ENCODE data around the gene KXD1. TPM values are rescaled to one million over a fixed set of nuclear protein-coding genes. Genes with fewer than 3 reads are reported as not detected.
"Not testable (repeated sequence)": the region's sequence is repeated elsewhere in the genome, so short reads cannot be mapped to it uniquely, and the experiment has no call there.

Gene KXD1
- polyA plus RNA-seq, 2 of the 4 experiments (the other 2 are of a cell fraction) = 62.8 to 83.9 TPM

DNA sequence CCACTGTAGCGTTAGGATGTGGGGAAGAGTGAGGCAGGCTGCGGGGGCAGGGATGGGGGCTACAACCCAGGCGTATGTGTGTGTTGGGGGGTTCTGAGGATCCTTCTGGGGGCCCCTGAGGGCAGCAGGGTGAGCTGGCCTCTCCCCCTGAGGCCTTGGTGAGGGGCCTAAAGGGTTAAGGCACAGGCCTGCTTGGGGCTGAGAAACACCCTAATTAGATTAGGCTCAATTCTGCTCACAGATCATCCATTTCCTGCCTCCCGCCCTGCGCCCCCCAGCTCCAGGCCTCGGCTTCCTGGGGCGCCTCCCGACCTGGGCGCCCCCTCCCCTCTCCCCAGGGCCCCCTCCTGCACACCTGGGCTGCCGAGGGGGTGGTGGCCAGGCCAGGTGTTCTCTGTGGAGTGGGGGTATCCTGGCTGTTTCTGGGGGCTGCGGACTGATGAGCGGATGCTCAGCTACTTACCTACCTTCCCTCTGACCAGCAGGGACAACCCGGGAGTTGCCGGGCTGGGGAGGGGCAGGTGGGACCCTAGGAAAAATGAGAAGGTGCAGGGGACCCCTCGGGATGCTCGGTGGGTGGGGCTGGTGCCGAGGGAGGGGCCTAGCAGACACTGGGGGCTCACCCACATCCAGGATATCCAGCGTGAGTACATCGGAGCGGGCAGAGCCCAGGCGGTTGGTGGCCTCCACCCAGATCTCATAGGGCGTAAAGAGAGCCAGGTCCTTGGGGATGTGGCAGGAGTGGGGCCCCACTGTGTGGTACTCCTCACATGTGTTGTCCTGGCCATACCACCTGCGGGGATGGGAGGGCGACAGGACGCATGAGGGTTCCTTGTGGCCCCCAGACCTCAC is 40.4 kb downstream of the KXD1 start:
- FAIRE-seq (no peak), DNase-seq (ENCODE audit: low read depth in 1 of 2, low spot score in 1 of 2) (no peak), ATAC-seq (no peak)
- Histone ChIP-seq H3K4me1 (peaks cover 4% of the 10 kb centered on the region; the same call in 1 of the 3 replicates), H3K4me2 (no peak overlapping the region), H3K27ac (no peak overlapping the region), H3K4me3 (no peak overlapping the region), H3K9me3 (no peaks in the 10 kb centered on the region)
- WGBS (ENCODE audit: missing lambda C conversion rate) = 56% methylated on average over 14 of the region's 25 CpGs
- TF ChIP-seq POLR2A (IDR thresholded peaks at IDR 0.05; ENCODE audit: low read length) (no peak), HOXB5 (CRISPR knock-in tag; IDR thresholded peaks at IDR 0.05) (no peak), FOSB (CRISPR knock-in tag; IDR thresholded peaks at IDR 0.05) (no peak), PHF8 (IDR thresholded peaks at IDR 0.05; ENCODE audit: borderline replicate concordance, low read depth) (no peak), ZFP36 (IDR thresholded peaks at IDR 0.05; ENCODE audit: borderline replicate concordance, partially characterized antibody) (no peak), BHLHE40 (IDR thresholded peaks at IDR 0.05; ENCODE audit: low read depth, low read length) (no peak), MYC (IDR thresholded peaks at IDR 0.05; ENCODE audit: borderline replicate concordance, low read length) (no peak), SMC3 (IDR thresholded peaks at IDR 0.05) (no peak), NPAS2 (CRISPR knock-in tag; IDR thresholded peaks at IDR 0.05; ENCODE audit: borderline replicate concordance) (no peak)
- TF ChIP-seq, protein P1, sequence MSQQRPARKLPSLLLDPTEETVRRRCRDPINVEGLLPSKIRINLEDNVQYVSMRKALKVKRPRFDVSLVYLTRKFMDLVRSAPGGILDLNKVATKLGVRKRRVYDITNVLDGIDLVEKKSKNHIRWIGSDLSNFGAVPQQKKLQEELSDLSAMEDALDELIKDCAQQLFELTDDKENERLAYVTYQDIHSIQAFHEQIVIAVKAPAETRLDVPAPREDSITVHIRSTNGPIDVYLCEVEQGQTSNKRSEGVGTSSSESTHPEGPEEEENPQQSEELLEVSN (IDR thresholded peaks at IDR 0.05; ENCODE audit: borderline replicate concordance, low read depth) = no peak
- TF ChIP-seq, protein P2, sequence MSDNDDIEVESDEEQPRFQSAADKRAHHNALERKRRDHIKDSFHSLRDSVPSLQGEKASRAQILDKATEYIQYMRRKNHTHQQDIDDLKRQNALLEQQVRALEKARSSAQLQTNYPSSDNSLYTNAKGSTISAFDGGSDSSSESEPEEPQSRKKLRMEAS (IDR thresholded peaks at IDR 0.05) = no peak
- ChIA-PET POLR2A (interaction anchor here (1.1 kb wide), 1 partner anchor 8 kb away, joined by 3 read pairs; no protein-coding TSS in a partner anchor), CTCF (interaction anchor here (1.2 to 3.8 kb wide), 2 partner anchors 249 to 268 kb away, joined by 3 to 13 read pairs; no protein-coding TSS in a partner anchor)

DNA sequence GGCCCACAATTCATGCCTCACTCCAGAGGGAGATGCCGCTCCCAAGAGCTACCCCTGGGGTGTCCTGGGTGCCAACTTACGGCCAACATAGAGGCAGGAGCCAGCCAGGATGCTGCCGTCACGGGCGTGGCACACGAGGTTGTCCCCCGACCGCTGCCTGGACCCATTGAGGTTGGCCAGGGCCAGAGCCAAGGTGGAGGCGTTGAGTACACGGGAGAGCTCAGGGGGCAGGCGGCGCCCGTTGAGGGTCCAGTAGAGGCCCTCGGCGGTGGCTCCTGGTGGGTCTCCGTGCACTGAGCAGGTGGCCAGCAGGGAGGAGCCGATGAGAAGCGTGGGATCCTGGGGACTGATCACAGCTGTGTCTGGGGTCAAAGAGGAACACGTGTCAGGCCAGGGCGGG is 41.8 kb downstream of the KXD1 start:
- Histone ChIP-seq H3K4me1 (no peaks in the 10 kb centered on the region), H3K4me3 (no peak overlapping the region), H3K27ac (no peak overlapping the region), H3K9me3 (no peaks in the 10 kb centered on the region), H3K4me2 (no peak overlapping the region)
- DNase-seq (ENCODE audit: low read depth in 1 of 2, low spot score in 1 of 2) = no peak
- TF ChIP-seq CBX8 (IDR thresholded peaks at IDR 0.05) = no peak
- no peak for TF ChIP-seq PHF8 (IDR thresholded peaks at IDR 0.05; ENCODE audit: borderline replicate concordance, low read depth)
- no peak for TF ChIP-seq RARB (CRISPR knock-in tag; IDR thresholded peaks at IDR 0.05)
- TF ChIP-seq, protein P2 (IDR thresholded peaks at IDR 0.05) = no peak
- FAIRE-seq = no peak
- 61% methylated on average over 7 of the region's 20 CpGs for WGBS (ENCODE audit: missing lambda C conversion rate)
- ChIA-PET POLR2A (no interaction called here), CTCF (interaction anchor here (0.6 to 3.8 kb wide), 5 partner anchors 9 to 248 kb away, joined by 3 to 13 read pairs (median 3); partner anchors contain the start of genes REX1BD and TMEM59L)
- no peak for ATAC-seq

DNA sequence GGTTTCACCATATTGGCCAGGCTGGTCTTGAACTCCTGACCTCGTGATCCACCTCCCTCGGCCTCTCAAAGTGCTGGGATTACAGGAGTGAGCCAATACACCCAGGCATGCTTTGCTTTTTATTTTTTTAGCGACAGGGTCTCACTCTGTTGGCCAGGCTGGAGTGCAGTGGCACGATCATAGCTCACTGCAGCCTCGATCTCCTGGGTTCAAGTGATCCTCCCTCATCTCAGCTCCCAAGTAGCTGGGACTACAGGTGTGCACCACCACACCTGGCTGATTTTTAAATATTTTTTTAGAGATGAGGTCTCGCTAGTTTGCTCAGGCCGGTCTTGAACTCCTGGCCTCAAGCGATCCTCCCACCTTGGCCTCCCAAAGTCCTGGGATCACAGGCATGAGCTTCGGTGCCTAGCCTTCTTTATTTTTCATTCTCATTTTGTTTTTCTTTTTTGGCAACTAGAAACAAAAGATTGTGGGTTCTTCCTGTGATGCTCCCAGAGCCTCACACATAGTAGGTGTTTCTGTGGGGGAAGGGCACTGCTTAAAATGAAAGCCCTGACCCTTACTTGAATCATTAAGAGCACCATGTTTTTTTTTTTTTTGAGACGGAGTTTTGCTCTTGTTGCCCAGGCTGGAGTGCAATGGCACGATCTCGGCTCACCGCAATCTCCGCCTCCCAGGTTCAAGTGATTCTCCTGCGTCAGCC is 43.2 kb downstream of the KXD1 start:
- DNase-seq (ENCODE audit: low read depth in 1 of 2, low spot score in 1 of 2); H3K4me1 ChIP-seq; ATAC-seq; H3K4me2 ChIP-seq; FAIRE-seq; POLR2A ChIA-PET; H3K27ac ChIP-seq; H3K4me3 ChIP-seq; H3K9me3 ChIP-seq: not testable (repeated sequence)
- WGBS (ENCODE audit: missing lambda C conversion rate) = 86% methylated on average over 15 of the region's 15 CpGs
- CTCF ChIA-PET = interaction anchor here (3.8 kb wide), 1 partner anchor 246 kb away, joined by 13 read pairs; no protein-coding TSS in a partner anchor

DNA sequence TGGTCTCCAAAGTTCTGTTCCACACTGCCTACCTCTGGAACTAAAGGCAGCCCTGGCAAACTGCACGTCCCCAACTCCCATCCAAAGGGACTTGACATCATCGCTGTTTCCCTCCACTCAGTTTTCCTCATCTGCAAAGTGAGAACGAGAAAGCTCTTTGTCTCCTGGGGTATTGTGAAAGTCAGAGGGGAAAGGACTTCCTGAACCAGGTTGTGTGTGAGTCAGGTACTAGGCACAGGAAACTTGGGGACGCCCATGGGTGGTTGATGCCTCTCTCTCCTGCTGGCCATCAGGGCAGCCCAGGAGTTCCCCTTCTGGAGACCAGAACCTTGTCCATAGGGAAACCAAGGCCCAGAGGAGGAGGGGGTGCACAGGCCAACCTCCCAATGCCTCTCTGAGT is 44.2 kb downstream of the KXD1 start:
- WGBS (ENCODE audit: missing lambda C conversion rate) = 92% methylated on average over 4 of the region's 4 CpGs
- H3K4me2 ChIP-seq = no peak overlapping the region
- H3K4me3 ChIP-seq = no peak overlapping the region
- H3K27ac ChIP-seq = no peak overlapping the region
- no peak for ATAC-seq
- CTCF ChIA-PET = interaction anchor here (1.5 kb wide), 1 partner anchor 139 kb away, joined by 4 read pairs; no protein-coding TSS in a partner anchor
- no peak for FAIRE-seq
- TF ChIP-seq KDM5A (IDR thresholded peaks at IDR 0.05) (no peak), EHMT2 (IDR thresholded peaks at IDR 0.05; ENCODE audit: low read depth) (no peak), ZC3H11A (IDR thresholded peaks at IDR 0.05) (no peak), HEYL (CRISPR knock-in tag; IDR thresholded peaks at IDR 0.05) (no peak), BHLHE40 (IDR thresholded peaks at IDR 0.05; ENCODE audit: low read depth, low read length) (no peak)
- TF ChIP-seq, protein P3, sequence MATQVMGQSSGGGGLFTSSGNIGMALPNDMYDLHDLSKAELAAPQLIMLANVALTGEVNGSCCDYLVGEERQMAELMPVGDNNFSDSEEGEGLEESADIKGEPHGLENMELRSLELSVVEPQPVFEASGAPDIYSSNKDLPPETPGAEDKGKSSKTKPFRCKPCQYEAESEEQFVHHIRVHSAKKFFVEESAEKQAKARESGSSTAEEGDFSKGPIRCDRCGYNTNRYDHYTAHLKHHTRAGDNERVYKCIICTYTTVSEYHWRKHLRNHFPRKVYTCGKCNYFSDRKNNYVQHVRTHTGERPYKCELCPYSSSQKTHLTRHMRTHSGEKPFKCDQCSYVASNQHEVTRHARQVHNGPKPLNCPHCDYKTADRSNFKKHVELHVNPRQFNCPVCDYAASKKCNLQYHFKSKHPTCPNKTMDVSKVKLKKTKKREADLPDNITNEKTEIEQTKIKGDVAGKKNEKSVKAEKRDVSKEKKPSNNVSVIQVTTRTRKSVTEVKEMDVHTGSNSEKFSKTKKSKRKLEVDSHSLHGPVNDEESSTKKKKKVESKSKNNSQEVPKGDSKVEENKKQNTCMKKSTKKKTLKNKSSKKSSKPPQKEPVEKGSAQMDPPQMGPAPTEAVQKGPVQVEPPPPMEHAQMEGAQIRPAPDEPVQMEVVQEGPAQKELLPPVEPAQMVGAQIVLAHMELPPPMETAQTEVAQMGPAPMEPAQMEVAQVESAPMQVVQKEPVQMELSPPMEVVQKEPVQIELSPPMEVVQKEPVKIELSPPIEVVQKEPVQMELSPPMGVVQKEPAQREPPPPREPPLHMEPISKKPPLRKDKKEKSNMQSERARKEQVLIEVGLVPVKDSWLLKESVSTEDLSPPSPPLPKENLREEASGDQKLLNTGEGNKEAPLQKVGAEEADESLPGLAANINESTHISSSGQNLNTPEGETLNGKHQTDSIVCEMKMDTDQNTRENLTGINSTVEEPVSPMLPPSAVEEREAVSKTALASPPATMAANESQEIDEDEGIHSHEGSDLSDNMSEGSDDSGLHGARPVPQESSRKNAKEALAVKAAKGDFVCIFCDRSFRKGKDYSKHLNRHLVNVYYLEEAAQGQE (IDR thresholded peaks at IDR 0.05) = no peak
- TF ChIP-seq, protein P1 (IDR thresholded peaks at IDR 0.05; ENCODE audit: borderline replicate concordance, low read depth) = no peak
- no peaks in the 10 kb centered on the region for H3K9me3 ChIP-seq
- DNase-seq (ENCODE audit: low read depth in 1 of 2, low spot score in 1 of 2) = no peak
- peaks cover 4% of the 10 kb centered on the region; the same call in 1 of the 3 replicates for H3K4me1 ChIP-seq
- POLR2A ChIA-PET = no interaction called here
